Stimulated activated CD4-positive, alpha-beta T cell treated with anti-CD3 and anti-CD28 coated beads, Interleukin-4, amount 100 ng/mL, for 4 hours (primary cell): ENCODE results near the gene ZMYND8.
"Not testable (repeated sequence)": the region's sequence is repeated elsewhere in the genome, so short reads cannot be mapped to it uniquely, and the experiment has no call there.

ENCODE experiments used
- DNase-seq, 2 experiments: peaks; one replicate each; pipeline ENCODE4 v3.0.0-alpha.2; 2020

The ZMYND8 gene

DNA sequence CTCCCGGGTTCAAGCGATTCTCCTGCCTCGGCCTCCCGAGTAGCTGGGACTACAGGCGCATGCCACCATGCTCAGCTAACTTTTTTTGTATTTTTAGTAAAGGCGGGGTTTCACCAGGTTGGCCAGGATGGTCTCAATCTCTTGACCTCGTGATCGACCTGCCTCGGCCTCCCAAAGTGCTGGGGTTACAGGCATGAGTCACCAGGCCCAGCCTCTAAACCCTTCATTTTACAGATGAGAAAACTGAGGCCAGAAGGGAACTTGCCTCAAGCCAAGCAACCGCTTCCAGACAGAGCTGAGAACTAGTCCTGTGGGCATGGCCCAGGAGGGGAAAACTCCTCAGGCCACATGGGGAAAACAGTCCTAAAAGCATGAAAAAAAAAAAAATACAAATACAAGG lies 47.1 kb downstream of the ZMYND8 start:
- no peak for DNase-seq

DNA sequence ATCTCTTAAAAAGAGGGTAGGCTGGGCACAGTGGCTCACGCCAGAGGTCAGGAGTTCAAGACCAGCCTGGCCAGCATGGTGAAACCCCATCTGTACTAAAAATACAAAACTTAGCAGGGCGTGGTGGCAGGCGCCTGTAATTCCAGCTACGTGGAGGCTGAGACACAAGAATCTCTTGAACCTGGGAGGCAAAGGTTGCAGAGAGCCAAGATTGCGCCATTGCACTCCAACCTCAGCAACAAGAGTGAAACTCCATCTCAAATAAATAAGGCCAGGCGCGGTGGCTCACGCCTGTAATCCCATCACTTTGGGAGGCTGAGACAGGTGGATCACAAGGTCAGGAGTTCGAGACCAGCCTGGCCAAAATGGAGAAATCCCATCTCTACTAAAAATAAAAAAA lies 48.9 kb downstream of the ZMYND8 start:
- DNase-seq = not testable (repeated sequence)

- DNase-seq = no peak
Measured at GRCh38 chr20:47306755-47307370, 49.6 kb downstream of the ZMYND8 start.

DNA sequence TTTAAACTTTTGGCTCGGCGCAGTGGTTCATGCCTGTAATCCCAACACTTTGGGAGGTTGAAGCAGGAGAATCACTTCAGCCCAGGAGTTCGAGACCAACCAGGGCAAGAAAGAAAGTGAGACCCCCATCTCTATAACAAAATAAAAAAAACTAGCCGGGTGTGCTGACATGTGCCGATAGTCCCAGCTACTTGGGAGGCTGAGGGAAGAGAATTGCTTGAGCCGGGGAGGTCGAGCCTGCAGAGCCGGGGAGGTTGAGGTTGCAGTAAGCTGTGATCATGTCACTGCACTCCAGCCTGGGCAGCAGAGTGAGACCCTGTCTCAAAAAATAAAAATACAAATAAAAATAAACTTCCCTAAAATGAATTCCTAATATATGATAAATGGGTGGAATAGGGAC lies 50.4 kb downstream of the ZMYND8 start:
- DNase-seq = no peak

DNA sequence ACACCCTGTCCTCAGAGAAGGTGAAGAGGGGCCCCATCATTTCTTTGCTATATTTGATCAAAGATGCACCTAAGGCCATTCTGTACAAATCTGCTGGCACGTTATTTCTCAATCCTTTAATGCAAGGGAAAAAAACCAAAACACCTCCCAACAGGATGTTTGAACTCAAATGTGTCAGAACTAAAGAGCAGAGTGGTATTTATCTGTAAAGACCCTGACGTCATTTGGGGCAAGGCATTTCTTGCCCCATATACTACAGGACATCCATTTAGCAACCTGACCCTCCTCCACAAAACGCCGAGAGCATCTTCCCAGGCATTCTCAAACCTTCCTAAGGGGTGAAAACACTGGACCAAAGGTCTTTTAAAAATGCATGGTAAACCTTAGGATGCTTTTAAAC lies 50.8 kb downstream of the ZMYND8 start:
- DNase-seq = no peak

DNA sequence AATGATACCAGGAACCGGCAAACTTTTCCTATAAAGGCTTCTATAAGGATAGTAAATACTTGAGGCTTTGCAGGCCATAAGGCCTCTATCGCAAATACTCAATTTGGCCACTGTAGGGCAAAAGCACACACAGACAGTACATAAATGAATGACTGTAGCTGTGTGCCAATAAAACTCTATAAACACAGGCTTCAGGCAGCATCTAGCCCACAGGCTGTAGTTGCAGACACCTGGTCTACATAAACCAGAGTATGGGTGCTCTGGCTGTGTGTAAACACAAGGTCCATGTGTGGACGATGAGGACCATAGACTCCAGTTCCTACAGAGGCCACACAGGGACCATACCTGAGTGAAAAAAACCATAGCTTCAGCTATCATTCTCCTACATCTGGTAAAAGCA lies 52.2 kb downstream of the ZMYND8 start:
- no peak for DNase-seq

DNA sequence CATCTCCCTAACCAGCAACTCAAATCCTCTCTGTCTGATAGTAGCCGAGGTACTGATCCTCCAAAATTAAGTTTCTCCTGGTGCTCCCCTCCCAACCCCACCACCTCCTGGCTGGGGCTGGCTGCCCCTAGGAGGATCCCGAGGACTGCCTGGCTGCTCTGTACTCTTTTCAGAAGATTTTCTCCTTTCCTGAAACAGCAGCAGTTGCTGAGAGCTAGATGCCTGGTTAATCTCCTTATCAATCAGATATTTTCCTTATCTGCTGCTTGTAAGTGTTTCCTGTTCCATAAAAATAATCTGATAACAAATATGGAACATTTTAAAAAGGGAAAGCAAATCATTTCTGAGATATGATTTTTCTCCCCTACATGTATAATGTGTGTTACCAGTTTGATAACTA lies 52.8 kb downstream of the ZMYND8 start:
- DNase-seq = no peak

GRCh38 chr20:47300071-47300470 lies 56.4 kb downstream of the ZMYND8 start:
- no peak for DNase-seq

DNA sequence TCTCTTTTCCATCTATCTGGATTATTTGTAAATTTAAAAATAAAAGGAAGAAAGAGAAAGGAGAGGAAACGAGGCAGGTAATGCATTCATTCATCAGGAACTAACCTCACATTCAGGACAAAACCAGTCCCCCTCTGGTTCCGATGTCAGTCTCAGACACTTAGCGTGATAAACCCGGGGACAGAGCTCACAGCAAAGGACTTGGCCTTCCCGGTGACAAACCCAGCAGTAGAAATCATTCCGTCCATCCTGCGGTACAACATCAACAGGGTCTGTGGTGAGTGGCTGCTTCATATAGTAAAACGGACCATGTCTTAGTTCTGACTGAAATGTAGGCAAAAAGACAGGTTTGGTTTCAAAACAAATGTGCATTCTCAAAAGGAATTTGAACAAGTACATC lies 57.9 kb downstream of the ZMYND8 start:
- no peak for DNase-seq

- DNase-seq = no peak
Measured at GRCh38 chr20:47297746-47298145, 58.8 kb downstream of the ZMYND8 start.

GRCh38 chr20:47296950-47297349 lies 59.5 kb downstream of the ZMYND8 start:
- no peak for DNase-seq

GRCh38 chr20:47295921-47296426 lies 60.5 kb downstream of the ZMYND8 start:
- DNase-seq = no peak

DNA sequence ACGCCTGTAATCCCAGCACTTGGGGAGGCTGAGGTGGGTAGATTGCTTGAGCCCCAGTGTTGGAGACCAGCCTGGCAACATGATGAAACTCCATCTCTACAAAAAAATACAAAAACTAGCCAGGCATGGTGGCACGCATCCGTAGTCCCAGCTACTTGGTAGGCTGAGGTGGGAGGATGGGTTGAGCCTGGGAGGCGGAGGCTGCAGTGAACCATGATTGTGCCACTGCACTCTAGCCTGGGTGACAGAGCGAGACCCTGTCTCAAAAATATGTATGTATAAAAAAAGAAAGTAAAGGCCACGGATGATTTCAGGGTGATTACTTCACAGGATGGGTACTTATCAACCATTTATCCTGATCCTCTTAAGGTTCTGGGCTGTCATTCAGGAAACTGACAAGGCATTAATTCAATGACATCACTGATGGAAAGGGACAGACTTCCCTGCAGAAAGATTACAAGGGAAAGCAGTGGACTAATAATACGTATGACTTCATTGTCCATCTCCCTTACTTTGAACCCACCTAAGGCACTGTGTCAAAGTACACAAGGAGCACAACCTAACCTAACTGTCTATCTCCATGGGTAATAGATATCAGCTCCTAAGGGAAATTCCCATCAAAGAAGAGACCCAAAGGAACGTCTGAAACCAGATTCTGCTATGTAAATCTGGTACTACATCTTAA lies 61.2 kb downstream of the ZMYND8 start:
- DNase-seq = no peak

DNA sequence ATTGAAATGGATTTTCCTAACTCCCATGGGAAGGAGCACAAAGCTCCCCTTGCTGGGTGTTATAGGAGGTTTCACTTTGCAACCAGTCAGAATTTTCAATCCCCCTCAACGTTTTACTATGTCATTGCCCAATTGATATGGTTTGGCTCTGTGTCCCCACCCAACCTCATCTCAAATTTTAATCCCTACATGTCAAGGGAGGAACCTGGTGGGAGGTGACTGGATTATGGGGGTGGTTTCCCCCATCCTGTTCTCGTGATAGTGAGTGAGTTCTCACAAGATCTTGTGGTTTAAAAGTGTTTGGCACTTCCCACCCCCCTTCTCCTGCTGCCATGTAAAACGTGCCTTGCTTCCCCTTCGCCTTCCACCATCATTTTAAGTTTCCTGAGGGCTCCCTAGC lies 62.9 kb downstream of the ZMYND8 start:
- DNase-seq = no peak

DNA sequence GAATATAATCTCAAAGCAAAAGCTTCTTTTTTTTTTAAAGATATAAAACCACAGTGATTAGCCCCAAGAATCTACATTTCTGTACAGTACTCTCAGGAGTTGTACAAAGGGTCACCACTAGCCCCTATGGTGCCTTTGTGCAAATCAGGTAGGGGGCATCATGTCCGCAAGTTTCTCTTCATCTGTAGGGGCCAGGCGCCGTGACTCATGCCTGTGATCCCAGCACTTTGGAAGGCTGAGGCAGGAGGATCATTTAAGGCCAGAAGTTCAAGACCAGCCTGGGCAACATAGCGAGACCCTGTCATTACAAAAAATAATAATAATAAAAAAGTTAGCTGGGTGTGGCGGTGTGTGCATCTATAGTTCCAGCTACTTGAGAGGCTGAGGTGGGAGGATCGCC lies 63.9 kb downstream of the ZMYND8 start:
- DNase-seq = no peak

GRCh38 chr20:47290666-47291430 lies 65.7 kb downstream of the ZMYND8 start:
- DNase-seq = no peak

DNA sequence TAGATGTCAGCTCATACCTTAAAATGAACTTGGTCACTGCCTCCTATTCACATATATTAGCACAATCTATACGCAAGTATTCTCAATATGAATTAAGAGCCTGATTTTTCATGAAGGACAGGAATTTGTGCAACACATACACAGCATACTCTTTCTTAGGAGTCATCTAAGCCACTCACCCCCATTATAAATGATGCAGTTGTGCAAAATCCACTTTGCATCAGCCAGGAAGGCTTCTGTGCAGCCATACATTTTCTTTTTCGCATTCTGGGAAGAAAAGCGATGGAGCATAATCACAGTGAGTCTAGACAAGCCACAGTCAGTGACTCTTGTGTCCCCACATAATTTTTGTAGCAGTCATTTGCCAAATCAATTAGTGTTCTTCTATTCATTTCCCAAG lies 66.5 kb downstream of the ZMYND8 start:
- no peak for DNase-seq

DNA sequence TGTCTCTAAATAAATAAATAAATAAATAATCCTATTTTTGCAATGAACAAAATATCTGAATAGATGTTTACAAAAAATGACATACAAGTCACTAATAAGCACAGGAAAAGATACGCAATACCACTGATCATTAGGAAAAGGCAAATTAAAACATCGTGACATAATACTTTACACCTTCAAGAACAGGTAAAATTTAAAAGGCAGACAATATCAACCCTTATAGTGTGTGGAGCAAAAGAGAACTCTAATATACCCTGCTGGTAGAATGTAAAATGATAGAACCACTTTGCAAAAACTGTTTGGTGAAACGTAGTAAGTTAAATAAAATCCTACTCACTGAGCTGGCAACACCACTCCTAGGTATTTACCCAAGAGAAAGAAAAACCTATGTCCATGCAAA lies 67.4 kb downstream of the ZMYND8 start:
- DNase-seq = no peak

DNA sequence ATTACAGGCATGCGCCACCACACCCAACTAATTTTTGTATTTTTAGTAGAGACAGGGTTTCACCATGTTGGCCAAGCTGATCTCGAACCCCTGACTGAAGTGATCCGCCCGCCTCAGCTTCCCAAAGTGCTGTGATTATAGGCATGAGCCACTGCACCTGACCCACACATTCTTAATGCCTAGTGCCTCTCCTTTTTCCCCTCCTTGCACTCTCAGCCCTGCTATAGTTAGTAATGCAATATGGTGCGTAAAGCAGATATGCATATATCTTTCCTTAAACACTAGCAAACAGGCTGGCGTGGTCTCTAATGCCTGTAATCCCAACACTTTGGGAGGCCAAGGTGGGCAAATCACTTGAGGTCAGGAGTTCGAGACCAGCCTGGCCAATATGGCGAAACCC lies 68.0 kb downstream of the ZMYND8 start:
- DNase-seq = not testable (repeated sequence)

GRCh38 chr20:47287609-47288144 lies 68.8 kb downstream of the ZMYND8 start:
- DNase-seq = no peak

- DNase-seq = no peak
Measured at GRCh38 chr20:47286681-47287080, 69.8 kb downstream of the ZMYND8 start.

GRCh38 chr20:47285189-47285588 lies 71.3 kb downstream of the ZMYND8 start:
- no peak for DNase-seq

GRCh38 chr20:47284373-47284772 lies 72.1 kb downstream of the ZMYND8 start:
- DNase-seq = no peak

- DNase-seq = no peak
Measured at GRCh38 chr20:47283411-47283810, 73.1 kb downstream of the ZMYND8 start.
